ENCODE measurements around the gene TMEM150B. TPM values are rescaled to one million over a fixed set of nuclear protein-coding genes. Genes with fewer than 3 reads are reported as not detected.

Gene TMEM150B
- total and polyA plus RNA-seq, 2 donors (not counting 1 experiment from before 2014, with no cell fraction given) = 1.4 TPM; not detected in 1

GRCh38 chr19:55266840-55267239 is 58.3 kb downstream of the TMEM150B start:
- Histone ChIP-seq H3K4me2 (replicated peaks; ENCODE audit: low read depth, low read length, poor library complexity, severe bottlenecking) (no peak overlapping the region), H3K4me1 (ENCODE audit: control insufficient read depth in 2 of 2, insufficient read depth in 2 of 2, low read length in 2 of 2) (no peaks in the 10 kb centered on the region), H3K27ac (ENCODE audit: low read length in 2 of 2) (no peak overlapping the region), H3K4me3 (ENCODE audit: control extremely low read depth in 1 of 5, extremely low read depth in 1 of 5, insufficient read depth in 1 of 5, low read depth in 2 of 5, low read length in 4 of 5) (no peak overlapping the region), H3K36me3 (replicated peaks in 1 of 2; ENCODE audit: control extremely low read depth in 1 of 2, control insufficient read depth in 1 of 2, extremely low read depth in 1 of 2, insufficient read depth in 2 of 2, low read length in 1 of 2) (peaks cover 0 to 6% of the 10 kb centered on the region in 2 experiments), H2AFZ (ENCODE audit: insufficient read depth, low read depth, low read length, poor library complexity, severe bottlenecking) (no peak overlapping the region), H3K27me3 (replicated peaks in 1 of 4; ENCODE audit: control extremely low read depth in 1 of 4, control insufficient read depth in 3 of 4, insufficient read depth in 4 of 4, low read length in 3 of 4) (no peaks in the 10 kb centered on the region), H3K9me3 (ENCODE audit: control extremely low read depth in 1 of 3, control insufficient read depth in 2 of 3, insufficient read depth in 1 of 3, low read length in 2 of 3) (no peaks in the 10 kb centered on the region), H3K9ac (ENCODE audit: low read length) (no peak overlapping the region), H4K20me1 (ENCODE audit: control insufficient read depth, insufficient read depth, low read length, poor library complexity, severe bottlenecking) (peaks cover 6% of the 10 kb centered on the region), H3K79me2 (ENCODE audit: control insufficient read depth, insufficient read depth, low read length) (peaks cover 64% of the 10 kb centered on the region)
- ATAC-seq (ENCODE audit: low read depth) = no peak
- CTCF ChIA-PET = no interaction called here
- H3K27me3 Mint-ChIP-seq = no peaks in the 10 kb centered on the region
- POLR2A ChIA-PET = interaction anchor here (0.7 kb wide), 1 partner anchor 22 kb away, joined by 3 read pairs; no protein-coding TSS in a partner anchor
- H3K27ac Mint-ChIP-seq = no peak overlapping the region
- peaks cover 10% of the 10 kb centered on the region for H3K4me1 Mint-ChIP-seq
- no peak for TF ChIP-seq EZH2 (IDR thresholded peaks at IDR 0.05; ENCODE audit: borderline replicate concordance, insufficient read depth, low read depth, low read length, poor library complexity, severe bottlenecking)
- intact Hi-C loops (cut with micrococcal nuclease) = no loop called here
- DNase-seq = no peak
- WGBS (ENCODE audit: insufficient coverage) = 100% methylated on average over 1 of the region's 4 CpGs
- no peak overlapping the region for H3K4me3 Mint-ChIP-seq
- no peaks in the 10 kb centered on the region for H3K9me3 Mint-ChIP-seq (ENCODE audit: insufficient read depth)

- peaks cover 10% of the 10 kb centered on the region for H3K4me1 Mint-ChIP-seq
- no peak overlapping the region for H3K27ac ChIP-seq (ENCODE audit: low read length in 2 of 2)
- H3K79me2 ChIP-seq (ENCODE audit: control insufficient read depth, insufficient read depth, low read length) = peaks cover 64% of the 10 kb centered on the region
- no peak overlapping the region for H3K4me2 ChIP-seq (replicated peaks; ENCODE audit: low read depth, low read length, poor library complexity, severe bottlenecking)
- no peaks in the 10 kb centered on the region for H3K4me1 ChIP-seq (ENCODE audit: control insufficient read depth in 2 of 2, insufficient read depth in 2 of 2, low read length in 2 of 2)
- POLR2A ChIA-PET = no interaction called here
- peaks cover 2% of the 10 kb centered on the region for H4K20me1 ChIP-seq (ENCODE audit: control insufficient read depth, insufficient read depth, low read length, poor library complexity, severe bottlenecking)
- H2AFZ ChIP-seq (ENCODE audit: insufficient read depth, low read depth, low read length, poor library complexity, severe bottlenecking) = no peak overlapping the region
- H3K4me3 ChIP-seq (ENCODE audit: control extremely low read depth in 1 of 5, extremely low read depth in 1 of 5, insufficient read depth in 1 of 5, low read depth in 2 of 5, low read length in 4 of 5) = no peak overlapping the region
- H3K36me3 ChIP-seq (replicated peaks in 1 of 2; ENCODE audit: control extremely low read depth in 1 of 2, control insufficient read depth in 1 of 2, extremely low read depth in 1 of 2, insufficient read depth in 2 of 2, low read length in 1 of 2) = peaks cover 0 to 6% of the 10 kb centered on the region in 2 experiments
- H3K4me3 Mint-ChIP-seq = no peak overlapping the region
- no peaks in the 10 kb centered on the region for H3K27me3 Mint-ChIP-seq
- no peaks in the 10 kb centered on the region for H3K27me3 ChIP-seq (replicated peaks in 1 of 4; ENCODE audit: control extremely low read depth in 1 of 4, control insufficient read depth in 3 of 4, insufficient read depth in 4 of 4, low read length in 3 of 4)
- ATAC-seq (ENCODE audit: low read depth) (no peak), DNase-seq (no peak)
- no peaks in the 10 kb centered on the region for H3K9me3 Mint-ChIP-seq (ENCODE audit: insufficient read depth)
- intact Hi-C loops (cut with micrococcal nuclease) = no loop called here
- no peak overlapping the region for H3K9ac ChIP-seq (ENCODE audit: low read length)
- H3K9me3 ChIP-seq (ENCODE audit: control extremely low read depth in 1 of 3, control insufficient read depth in 2 of 3, insufficient read depth in 1 of 3, low read length in 2 of 3) = no peaks in the 10 kb centered on the region
- TF ChIP-seq, protein P1, sequence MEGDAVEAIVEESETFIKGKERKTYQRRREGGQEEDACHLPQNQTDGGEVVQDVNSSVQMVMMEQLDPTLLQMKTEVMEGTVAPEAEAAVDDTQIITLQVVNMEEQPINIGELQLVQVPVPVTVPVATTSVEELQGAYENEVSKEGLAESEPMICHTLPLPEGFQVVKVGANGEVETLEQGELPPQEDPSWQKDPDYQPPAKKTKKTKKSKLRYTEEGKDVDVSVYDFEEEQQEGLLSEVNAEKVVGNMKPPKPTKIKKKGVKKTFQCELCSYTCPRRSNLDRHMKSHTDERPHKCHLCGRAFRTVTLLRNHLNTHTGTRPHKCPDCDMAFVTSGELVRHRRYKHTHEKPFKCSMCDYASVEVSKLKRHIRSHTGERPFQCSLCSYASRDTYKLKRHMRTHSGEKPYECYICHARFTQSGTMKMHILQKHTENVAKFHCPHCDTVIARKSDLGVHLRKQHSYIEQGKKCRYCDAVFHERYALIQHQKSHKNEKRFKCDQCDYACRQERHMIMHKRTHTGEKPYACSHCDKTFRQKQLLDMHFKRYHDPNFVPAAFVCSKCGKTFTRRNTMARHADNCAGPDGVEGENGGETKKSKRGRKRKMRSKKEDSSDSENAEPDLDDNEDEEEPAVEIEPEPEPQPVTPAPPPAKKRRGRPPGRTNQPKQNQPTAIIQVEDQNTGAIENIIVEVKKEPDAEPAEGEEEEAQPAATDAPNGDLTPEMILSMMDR (IDR thresholded peaks at IDR 0.05) = no peak
- TF ChIP-seq EZH2 (IDR thresholded peaks at IDR 0.05; ENCODE audit: borderline replicate concordance, insufficient read depth, low read depth, low read length, poor library complexity, severe bottlenecking) = no peak
- CTCF ChIA-PET = no interaction called here
- H3K27ac Mint-ChIP-seq = no peak overlapping the region
- WGBS (ENCODE audit: insufficient coverage) = no CpG with 5 or more reads among the region's 3 CpGs
These were observed 58.7 kb downstream of the TMEM150B start for GRCh38 chr19:55266404-55266803.
